Kidney glomerular epithelial cell (primary cell): Measurements from ENCODE around the gene SMARCA4.
"Not testable (repeated sequence)": the region's sequence is repeated elsewhere in the genome, so short reads cannot be mapped to it uniquely, and the experiment has no call there.

ENCODE experiments used
- DNase-seq: peaks from one replicate; lab custom pipeline; 2025; lab: John Stamatoyannopoulos, UW

SMARCA4 gene

DNA sequence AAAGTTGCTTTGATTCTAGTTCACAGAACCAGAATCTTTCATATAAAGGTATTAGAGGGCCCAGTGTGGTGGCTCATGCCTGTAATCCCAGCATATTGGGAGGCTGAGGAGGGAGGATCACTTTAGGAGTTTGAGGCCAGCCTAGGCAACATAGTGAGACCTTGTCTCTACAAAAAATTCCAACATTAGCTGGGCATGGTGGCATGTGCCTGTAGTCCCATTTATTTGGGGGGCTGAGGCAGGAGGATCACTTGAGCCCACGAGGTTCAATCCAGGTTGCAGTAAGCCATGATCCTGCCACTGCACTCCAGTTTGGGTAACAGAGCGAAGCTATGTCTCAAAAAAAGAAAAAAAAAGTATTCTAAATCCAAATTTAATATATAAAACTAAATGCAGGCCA lies 137.5 kb downstream of the SMARCA4 start:
- DNase-seq, result no peak

DNA sequence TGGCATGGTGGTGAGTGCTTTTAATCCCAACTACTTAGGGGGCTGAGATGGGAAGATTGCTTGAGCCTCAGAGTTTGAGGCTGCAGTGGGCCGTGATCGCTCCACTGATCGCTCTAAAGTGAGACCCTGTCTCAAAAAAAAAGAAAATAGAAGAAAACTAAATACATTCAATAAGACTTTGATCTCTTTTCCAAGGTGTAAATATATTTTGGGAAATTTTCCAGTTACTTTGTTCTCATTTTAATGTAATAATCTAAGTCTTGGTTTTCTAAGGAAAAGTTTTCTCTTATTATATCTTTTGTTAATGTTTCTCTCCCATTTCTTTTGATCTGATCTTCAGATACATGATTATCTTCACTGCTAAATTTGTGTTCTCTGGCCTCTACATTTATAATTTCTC lies 138.0 kb downstream of the SMARCA4 start:
- no peak for DNase-seq

DNA sequence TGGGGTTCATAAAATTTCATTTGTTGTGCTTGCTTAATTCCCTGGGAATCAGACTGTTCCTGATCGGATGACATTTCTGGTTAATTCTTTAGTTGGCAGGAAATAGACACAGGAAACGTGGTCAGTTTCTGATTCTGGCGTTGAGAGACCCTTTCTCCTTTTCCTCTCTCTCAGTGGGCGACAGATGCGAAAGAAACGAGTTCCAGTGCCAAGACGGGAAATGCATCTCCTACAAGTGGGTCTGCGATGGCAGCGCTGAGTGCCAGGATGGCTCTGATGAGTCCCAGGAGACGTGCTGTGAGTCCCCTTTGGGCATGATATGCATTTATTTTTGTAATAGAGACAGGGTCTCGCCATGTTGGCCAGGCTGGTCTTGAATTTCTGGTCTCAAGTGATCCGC lies 139.2 kb downstream of the SMARCA4 start:
- DNase-seq, result no peak

DNA sequence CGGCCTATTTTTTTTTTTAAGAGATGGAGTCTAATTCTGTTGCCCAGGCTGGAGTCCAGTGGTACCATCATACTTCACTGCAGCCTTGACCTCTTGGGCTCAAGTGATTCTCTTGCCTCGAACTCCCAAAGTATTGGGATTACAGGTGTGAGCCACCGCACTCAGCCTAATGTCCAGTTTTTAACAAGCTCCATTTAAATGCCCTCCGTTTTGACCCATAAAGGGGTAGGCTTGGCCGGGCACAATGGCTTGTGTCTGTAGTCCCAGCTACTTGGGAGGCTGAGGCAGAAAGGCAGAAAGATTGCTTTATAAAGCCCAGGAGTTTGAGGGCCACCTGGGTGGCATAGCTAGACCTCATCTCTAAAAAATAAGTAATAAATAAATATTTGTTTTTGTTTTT lies 140.2 kb downstream of the SMARCA4 start:
- DNase-seq, result no peak

DNA sequence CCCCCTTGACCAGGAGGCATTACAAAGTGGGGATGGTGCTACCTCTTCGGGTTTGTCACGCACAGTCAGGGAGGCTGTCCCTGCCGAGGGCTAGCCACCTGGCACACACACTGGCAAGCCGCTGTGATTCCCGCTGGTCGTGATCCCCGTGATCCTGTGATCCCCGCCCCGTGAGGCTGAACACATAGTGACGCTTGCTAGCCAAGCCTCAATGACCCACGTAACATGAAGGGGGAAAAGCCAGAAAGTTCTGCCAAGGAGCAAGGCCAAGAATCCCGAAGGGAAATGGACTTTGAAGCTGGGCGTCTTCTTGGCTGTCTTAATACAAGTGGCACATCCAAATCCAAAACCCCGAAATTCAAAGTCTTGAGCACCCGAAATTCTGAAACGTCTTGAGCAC lies 142.1 kb downstream of the SMARCA4 start:
- DNase-seq, result no peak

DNA sequence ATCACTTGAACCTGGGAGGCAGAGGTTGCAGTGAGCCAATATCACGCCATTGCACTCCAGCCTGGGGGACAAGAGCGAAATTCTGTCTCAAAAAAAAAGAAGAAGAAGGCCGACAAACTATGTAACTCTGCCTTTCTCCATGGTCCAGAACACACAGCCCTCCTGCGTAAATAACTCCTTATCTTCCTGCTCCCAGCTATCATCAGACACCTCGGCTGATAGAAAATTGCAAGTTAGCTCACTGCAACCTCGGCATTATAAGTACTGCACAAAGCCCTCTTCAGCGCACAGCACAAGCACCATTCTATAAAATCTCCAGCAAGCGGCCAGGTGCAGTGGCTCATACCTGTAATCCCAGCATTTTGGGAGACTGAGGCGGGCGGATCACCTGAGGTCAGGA lies 142.8 kb downstream of the SMARCA4 start:
- DNase-seq, result not testable (repeated sequence)

DNA sequence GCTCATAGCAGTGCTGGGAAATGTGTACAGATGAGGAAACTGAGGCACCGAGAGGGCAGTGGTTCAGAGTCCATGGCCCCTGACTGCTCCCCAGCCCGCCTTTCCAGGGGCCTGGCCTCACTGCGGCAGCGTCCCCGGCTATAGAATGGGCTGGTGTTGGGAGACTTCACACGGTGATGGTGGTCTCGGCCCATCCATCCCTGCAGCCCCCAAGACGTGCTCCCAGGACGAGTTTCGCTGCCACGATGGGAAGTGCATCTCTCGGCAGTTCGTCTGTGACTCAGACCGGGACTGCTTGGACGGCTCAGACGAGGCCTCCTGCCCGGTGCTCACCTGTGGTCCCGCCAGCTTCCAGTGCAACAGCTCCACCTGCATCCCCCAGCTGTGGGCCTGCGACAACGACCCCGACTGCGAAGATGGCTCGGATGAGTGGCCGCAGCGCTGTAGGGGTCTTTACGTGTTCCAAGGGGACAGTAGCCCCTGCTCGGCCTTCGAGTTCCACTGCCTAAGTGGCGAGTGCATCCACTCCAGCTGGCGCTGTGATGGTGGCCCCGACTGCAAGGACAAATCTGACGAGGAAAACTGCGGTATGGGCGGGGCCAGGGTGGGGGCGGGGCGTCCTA lies 144.3 kb downstream of the SMARCA4 start:
- no peak for DNase-seq

DNA sequence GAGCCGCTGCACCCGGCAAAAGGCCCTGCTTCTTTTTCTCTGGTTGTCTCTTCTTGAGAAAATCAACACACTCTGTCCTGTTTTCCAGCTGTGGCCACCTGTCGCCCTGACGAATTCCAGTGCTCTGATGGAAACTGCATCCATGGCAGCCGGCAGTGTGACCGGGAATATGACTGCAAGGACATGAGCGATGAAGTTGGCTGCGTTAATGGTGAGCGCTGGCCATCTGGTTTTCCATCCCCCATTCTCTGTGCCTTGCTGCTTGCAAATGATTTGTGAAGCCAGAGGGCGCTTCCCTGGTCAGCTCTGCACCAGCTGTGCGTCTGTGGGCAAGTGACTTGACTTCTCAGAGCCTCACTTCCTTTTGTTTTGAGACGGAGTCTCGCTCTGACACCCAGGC lies 145.6 kb downstream of the SMARCA4 start:
- no peak for DNase-seq

DNA sequence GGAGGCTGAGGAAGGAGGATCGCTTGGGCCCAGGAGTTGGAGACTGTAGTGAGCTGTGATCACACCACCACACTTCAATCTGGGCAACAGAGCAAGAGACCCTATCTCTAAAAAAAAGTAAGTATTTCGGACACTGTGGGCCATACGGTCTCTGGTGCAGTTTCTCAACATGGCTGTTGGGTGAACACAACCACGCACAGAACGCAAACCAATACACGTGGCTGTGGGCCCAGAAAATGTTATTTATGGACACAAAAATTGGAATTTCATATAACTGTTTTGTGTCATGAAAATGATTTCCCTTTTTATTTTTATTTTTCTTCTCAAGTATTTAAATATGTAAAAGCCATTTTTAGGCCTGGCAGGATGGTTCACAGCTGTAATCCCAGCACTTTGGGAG lies 147.9 kb downstream of the SMARCA4 start:
- no peak for DNase-seq

DNA sequence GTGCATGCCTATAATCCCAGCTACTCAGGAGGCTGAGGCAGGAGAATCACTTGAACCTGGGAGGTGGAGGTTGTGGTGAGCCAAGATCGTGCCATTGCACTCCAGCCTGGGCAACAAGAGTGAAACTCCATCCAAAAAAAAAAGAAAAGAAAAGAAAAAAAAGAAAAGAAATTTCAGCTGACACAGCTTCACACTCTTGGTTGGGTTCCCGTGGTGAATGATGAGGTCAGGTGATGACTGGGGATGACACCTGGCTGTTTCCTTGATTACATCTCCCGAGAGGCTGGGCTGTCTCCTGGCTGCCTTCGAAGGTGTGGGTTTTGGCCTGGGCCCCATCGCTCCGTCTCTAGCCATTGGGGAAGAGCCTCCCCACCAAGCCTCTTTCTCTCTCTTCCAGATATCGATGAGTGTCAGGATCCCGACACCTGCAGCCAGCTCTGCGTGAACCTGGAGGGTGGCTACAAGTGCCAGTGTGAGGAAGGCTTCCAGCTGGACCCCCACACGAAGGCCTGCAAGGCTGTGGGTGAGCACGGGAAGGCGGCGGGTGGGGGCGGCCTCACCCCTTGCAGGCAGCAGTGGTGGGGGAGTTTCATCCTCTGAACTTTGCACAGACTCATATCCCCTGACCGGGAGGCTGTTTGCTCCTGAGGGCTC lies 150.4 kb downstream of the SMARCA4 start:
- no peak for DNase-seq

DNA sequence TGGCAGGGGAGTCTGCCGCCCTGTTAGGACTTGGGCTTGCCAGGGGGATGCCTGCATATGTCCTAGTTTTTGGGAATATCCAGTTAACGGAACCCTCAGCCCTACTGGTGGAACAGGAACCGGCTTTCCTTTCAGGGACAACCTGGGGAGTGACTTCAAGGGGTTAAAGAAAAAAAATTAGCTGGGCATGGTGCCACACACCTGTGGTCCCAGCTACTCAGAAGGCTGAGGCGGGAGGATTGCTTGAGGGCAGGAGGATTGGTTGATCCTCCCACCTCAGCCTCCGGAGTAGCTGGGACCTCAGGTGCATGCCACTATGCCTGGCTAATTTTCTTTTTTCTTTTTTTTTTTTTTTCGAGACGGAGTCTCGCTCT lies 150.9 kb downstream of the SMARCA4 start:
- DNase-seq, result no peak
